GM18511 (cell line): Measurements from ENCODE around the gene NGB.

ENCODE experiments used
- ATAC-seq: cut with Tn5 transposase; IDR thresholded peaks from one replicate; pipeline ENCODE4 v1.9.1; 2021; ENCODE audit warnings: mild to moderate bottlenecking, moderate library complexity; ENCODE audit not compliant: unreplicated experiment

The NGB gene

DNA sequence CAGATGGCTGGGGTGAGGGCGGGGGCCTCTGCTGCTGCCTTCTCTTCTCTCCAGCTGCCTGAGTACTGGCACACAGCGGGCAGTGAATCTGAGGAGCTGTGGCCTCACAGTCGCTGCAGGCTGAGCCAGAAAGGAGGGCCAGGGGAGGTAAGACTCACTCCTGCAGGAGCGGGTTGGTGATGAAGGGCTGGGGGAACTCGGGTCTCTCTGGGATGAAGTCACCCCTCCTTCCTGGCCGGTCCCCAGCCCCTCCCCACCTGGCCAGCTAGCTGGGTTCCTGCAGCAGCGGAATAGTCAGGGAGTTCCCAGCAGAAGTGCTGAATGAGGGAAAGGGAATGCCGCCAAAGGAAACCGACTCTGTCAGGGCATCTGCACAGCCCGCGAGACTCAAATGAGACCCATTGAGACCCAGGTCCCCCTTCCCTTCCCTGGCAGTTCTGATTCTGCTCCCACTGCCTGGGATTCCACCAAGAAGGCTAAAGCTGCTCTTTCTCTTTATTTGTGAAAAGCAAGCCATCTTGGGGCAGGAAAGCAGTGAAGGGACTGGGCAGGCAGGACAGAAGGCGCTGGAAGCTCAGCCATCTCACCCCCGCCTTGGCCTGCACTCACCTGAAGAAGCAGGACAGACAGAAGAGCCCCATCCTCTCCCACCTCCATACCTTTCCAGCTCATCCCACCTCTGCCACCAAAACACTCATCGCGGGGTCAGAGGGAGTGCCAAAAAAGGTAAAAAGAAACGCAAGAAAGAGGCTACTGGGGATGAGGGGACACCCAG, 5.3 kb downstream of the NGB start:
- no peak for ATAC-seq

DNA sequence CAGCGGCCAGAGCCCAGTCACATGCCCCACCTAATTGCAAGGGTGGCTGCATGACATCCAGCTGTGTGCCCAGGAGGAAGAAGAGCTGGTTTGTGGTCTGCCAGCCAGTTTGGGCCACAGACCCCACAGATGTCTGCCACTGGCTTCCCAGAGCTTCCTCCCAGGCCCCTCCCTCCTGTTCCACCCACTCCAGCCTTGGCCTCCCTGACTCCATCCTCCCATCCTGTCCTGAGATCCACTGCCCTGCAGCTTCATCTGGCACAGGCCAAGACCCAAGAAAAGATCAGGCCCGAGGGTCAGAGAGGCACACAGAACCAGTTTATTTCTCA, 5.9 kb downstream of the NGB start:
- no peak for ATAC-seq

GRCh38 chr14:77264466-77265186, 6.4 kb downstream of the NGB start:
- ATAC-seq = no peak

DNA sequence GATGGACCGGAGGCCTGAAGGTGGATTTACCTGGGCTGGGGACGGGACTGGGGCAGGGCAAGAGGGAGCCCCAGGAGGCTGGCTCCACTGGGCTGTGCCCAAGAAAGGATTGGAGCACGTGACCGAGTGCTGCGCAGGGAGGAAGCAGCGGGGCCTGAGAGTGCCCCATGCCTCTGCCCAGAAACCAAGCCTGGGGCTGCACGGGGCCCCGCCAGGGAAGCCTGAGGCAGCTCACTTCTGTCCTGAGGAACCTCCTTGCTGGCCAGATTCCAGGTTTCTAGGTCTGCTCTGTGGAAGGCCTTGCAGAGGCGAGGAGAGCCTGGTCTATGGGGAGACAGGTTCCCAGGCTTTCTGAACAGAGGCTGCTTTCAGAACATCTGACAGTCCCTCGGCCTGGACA, 10.4 kb downstream of the NGB start:
- ATAC-seq = no peak

DNA sequence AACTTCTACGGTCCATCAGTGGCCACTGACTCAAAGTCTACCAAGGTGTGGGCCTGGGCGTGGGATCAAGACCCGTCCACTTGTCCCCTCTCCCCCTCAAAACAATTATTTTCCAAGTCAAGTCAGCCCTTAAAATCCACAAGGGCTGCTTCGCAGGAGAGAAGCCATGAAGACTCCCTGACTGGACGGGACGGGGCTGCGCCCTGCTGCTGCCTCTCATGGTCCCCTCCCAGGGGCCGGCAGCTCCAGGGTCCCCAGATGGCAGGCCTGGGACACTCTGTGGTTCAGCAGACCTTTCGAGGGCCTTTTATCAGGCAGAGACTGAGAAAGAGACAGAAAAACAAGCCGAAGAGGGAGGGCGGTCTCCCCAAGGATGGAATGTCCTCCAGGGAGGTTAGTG, 10.8 kb downstream of the NGB start:
- ATAC-seq = no peak

- no peak for ATAC-seq
Measured at GRCh38 chr14:77259025-77259715, 11.8 kb downstream of the NGB start.

DNA sequence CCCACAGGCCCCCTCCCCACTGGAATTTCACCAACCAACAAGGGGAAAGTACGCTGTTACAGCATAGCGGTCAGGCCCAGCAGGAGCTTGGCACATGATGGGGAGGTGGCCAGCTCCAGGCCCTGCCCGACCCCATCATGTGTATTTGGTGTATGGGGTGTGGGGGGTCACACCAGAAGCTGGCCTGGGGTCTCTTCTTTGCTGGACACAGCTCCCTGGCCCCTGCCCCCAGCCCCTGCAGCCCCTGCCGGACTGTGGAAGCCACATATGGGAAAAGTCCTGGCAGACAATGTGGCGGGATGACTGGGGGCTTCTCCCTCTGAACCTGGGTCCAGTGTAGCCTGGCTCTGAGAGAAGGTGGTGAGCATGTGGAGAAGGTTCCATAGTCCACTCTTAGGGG, 12.4 kb downstream of the NGB start:
- no peak for ATAC-seq

DNA sequence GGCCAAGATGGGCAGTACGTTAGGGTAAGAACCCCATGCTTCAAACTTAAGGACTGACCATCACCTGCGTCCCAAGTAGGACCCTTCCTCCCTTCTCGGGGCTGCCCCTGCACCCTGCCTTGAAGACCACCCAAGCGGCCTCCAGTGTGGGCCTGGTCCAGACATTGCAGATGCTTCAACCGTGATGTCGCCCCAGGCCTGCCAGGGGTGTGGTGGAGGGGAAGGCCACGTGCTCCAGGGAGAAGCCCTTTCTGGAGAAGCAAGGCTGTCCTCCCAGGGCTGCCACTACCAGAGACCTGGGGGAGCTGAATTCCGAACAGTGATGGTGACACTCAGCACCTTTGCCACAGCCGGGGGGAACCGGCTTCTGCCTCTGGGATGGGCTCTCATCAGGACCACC, 13.3 kb downstream of the NGB start:
- no peak for ATAC-seq

- no peak for ATAC-seq
Measured at GRCh38 chr14:77256694-77257093, 14.3 kb downstream of the NGB start.

GRCh38 chr14:77253333-77254190, 17.4 kb downstream of the NGB start:
- no peak for ATAC-seq

- no peak for ATAC-seq
Measured at GRCh38 chr14:77251870-77252269, 19.1 kb downstream of the NGB start.

DNA sequence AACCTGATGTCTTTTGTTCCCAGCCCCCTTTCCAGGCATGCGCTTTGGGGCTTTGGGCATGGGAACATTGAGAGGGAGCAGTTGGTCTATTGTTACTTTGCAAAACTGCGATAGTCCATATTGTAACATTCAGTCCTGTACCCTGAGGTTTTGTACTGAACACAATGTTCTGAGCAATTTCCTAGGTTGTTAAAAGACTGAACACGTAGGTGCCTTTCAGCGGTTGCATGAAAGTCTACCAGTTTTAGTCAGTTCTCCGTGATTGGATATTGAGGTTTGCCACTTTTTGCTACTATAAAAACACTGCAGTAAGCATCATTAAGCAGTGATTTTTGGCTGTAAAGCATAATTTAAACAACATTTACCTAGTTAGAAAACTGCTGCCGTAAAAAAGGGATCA, 20.1 kb downstream of the NGB start:
- no peak for ATAC-seq

- no peak for ATAC-seq
Measured at GRCh38 chr14:77249286-77249685, 21.7 kb downstream of the NGB start.

DNA sequence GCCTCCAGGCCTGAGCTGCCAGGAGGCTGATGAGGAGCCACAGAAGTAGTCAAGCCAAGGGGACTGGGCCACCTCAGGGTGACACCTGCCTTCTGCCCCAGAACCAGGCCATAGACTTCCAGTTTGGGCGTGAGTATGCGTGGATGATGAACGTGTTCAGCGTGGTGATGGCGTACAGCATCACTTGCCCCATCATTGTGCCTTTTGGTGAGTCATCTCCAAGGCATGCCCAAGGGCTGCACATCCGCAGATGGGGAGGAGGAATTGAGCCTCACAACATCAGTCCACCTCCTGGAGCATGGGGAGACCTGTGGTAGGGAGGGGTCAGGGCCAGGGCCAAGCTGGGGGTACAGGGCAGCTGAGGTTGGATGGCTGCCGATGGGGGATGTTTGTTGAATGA, 22.3 kb downstream of the NGB start:
- ATAC-seq = no peak

DNA sequence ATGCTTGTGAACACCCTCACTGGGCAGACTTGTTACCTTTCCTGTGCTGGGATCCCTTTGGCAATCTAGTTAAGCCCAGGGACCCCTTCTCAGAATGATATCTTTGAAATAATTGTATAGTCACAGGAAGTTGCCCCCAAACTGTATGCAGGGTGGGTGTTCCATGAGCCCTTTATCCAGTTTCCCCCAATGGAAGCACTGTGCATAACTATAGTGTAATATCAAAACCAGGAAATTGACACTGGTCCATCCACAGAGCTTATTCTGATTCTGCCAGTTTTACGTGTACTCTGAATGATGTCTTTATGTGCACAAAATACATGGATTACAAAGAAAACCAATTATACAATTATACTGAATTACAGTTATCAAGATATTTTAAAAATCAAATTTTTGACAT, 24.2 kb downstream of the NGB start:
- no peak for ATAC-seq

DNA sequence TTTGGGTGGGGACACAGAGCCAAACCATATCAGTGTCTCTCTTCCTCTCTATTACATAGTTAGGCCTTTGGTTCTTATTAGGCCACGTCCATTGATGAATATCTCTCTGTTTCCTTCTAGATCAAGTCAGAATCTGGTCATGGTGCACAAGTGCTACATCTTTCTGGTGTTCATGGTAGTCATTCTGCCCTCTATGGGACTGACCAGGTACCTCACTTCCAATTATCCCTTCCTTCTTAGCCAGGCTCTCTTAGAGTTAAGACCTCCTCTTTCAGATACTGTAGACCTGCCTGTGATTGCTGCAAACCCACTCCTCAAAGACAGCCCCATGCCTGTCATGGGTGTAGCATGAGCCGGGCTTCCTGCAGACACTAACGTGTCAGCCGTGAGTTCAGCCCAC, 25.2 kb downstream of the NGB start:
- no peak for ATAC-seq

DNA sequence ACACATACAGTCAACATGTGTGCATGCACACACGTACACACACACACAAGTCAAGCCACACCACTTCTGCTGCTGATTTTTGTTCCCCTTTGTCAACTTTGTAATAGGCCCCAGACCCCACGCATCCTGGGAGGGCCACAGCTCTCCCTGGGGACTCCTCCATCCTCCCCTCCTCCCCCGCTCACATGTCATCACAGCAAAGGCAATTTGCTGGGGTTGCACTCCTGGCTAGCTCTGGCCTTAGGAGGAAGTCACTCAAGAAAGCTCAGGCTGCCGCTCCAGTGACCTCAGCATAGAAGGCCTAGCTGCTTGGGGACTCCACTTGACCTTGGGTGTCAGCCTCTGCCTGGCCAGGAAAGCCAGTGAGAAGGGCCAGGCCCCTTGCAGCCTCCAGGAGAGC, 27.2 kb downstream of the NGB start:
- no peak for ATAC-seq

DNA sequence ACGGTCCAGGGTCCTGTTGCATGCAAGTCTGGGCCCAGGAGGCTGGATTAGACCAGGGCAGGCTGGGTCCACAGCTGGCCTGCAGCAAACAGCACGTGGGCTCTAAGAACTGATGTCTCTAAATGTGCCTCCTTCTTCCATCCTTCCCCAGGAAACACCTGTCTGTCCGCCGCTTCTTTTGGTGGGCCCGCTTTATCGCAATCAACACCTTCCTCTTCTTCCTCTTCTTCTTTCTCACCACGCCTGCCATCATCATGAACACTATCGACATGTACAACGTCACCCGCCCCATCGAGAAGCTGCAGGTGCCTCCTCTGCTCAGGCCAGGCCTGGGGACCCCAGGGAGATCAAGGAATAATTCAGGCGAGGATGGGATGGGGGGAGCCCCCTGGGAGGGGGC, 28.3 kb downstream of the NGB start:
- ATAC-seq = no peak

GRCh38 chr14:77241955-77242354, 29.1 kb downstream of the NGB start:
- no peak for ATAC-seq

- ATAC-seq = no peak
Measured at GRCh38 chr14:77240336-77240915, 30.6 kb downstream of the NGB start.

GRCh38 chr14:77239412-77239811, 31.6 kb downstream of the NGB start:
- no peak for ATAC-seq
